ENCODE measurements around the gene SLC8A2. TPM values are rescaled to one million over a fixed set of nuclear protein-coding genes. Genes with fewer than 3 reads are reported as not detected.

Gene SLC8A2
- total and polyA plus RNA-seq, 10 of the 15 experiments (the other 5 are each of a cell fraction or from before 2014, with no cell fraction given): not detected

DNA sequence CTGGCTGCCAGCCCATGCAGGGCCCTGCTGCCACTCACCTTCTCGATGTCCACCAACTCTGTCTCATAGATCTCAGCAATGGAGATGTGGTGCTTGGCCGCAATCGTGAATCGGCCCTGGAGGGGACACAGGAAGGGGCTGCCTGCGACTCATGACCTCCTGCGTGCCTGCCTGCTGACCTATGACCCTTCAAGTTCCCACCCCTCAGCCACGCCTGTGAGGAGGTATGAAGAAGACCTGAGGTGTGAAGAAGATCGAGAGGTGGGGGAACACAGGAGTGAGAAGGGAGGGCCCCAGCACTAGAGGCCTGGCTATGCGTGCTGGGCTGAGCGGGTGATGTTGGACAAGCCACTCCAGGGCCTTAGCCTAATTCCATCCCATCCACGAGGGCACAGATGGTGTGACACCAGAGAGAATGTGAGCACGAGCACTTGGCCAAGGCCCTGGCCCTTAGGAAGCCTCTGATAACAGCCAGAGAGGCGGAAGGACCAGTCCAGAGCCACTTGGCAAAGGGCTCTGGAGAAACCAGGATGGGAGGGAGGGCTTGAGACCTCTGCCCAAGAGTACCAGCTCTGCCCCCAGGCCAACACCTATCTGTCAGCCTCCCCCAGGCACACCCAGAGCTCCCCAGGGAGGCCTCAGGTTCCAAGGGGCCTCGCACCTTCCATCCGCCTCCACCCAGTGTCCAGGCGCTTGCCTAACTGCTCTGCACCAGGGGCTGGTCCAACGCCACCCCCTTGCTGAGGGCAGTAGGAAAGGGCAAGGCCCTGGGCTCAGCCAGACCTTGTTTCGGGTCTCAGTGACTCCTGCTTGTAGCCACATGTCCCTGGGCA lies 21.9 kb upstream of the SLC8A2 start:
- intact Hi-C loops (cut with micrococcal nuclease; ENCODE audit: unreplicated experiment) (no loop called here), in situ Hi-C loops (cut with MboI) (no loop called here)
- POLR2A ChIA-PET: no interaction called here
- no peak for DNase-seq (ENCODE audit: low read depth, low spot score)
- Histone ChIP-seq H3K27ac (ENCODE audit: control insufficient read depth, insufficient read depth) (no peak overlapping the region), H3K9me3 (replicated peaks; ENCODE audit: control insufficient read depth, insufficient read depth, low read length) (no peaks in the 10 kb centered on the region), H2AFZ (ENCODE audit: control insufficient read depth, low read depth, low read length) (no peak overlapping the region), H3K4me2 (ENCODE audit: control insufficient read depth, insufficient read depth) (no peak overlapping the region), H4K20me1 (ENCODE audit: control insufficient read depth, insufficient read depth) (no peaks in the 10 kb centered on the region; the same call in 1 of the 2 replicates), H3K9ac (ENCODE audit: control insufficient read depth, insufficient read depth, low read length) (no peak overlapping the region), H3K79me2 (ENCODE audit: control insufficient read depth, insufficient read depth, low read length) (no peaks in the 10 kb centered on the region), H3K4me3 (no peak overlapping the region), H3K36me3 (ENCODE audit: control insufficient read depth in 2 of 2, insufficient read depth in 2 of 2, low read length in 1 of 2) (peaks cover 18 to 34% of the 10 kb centered on the region in 2 experiments), H3K27me3 (replicated peaks in 1 of 2; ENCODE audit: control insufficient read depth in 2 of 2, insufficient read depth in 2 of 2, low read length in 1 of 2) (no peaks in the 10 kb centered on the region), H3K4me1 (ENCODE audit: control insufficient read depth, insufficient read depth, low read length) (no peaks in the 10 kb centered on the region)
- no peak for ATAC-seq
- BruUV-seq (replicated peaks): no TSS peak
- FAIRE-seq: no peak
- RAD21 ChIA-PET (ENCODE audit: unreplicated experiment): no interaction called here
- 91% methylated on average over 18 of the region's 18 CpGs for WGBS (ENCODE audit: insufficient coverage, insufficient replicate concordance, low lambda C conversion rate, missing lambda C conversion rate)
- CTCF ChIA-PET: no interaction called here
- SMC1A ChIA-PET (ENCODE audit: uncharacterized antibody, unreplicated experiment): no interaction called here
- no peak for TF ChIP-seq BRCA1 (IDR thresholded peaks at IDR 0.05; ENCODE audit: low read depth, low read length)
- no peak for TF ChIP-seq YBX1 (IDR thresholded peaks at IDR 0.05)
- TF ChIP-seq SMC3 (IDR thresholded peaks at IDR 0.05; ENCODE audit: borderline replicate concordance, low read length): no peak

DNA sequence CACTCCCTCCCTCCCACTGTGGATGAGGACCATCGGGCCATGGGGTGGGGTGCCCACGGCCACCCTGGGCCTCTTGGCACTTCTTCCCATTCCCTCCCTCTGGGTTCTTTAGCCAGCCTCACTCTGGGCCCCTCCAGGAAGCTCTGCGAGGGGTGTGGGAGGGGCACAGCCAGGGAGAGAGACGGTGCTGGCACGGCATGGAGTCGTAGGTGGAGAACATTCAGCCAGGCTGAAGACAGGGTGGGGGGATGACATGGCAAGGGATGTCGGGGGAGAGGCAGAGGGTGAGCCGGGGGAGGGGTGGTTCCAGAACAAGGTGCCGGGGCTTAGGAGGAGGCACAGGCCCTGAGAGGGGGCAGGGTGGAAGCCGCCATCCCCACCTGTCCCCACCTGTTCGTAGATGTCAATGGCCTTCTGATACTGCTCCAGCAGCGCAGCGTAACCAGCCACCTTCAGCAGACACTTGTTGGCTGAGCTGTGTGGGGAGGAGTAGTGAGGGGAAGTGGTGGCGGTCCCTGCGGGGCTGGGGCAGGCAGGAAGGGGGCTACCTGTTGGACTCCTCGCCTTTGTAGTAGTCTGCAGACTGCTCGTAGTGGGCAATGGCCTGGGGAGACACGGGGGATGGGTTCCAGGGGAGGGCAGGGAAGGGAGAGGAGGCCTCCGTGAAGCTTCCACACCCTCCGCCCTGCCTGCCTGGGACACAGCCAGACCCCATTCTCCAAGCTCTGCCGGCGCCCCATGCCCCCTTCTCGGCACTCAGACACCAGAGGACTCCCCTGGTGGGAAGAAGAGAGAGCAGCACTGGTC lies 21.1 kb upstream of the SLC8A2 start:
- no peak overlapping the region for H2AFZ ChIP-seq (ENCODE audit: control insufficient read depth, low read depth, low read length)
- no peak for FAIRE-seq
- H3K79me2 ChIP-seq (ENCODE audit: control insufficient read depth, insufficient read depth, low read length): no peaks in the 10 kb centered on the region
- H3K4me2 ChIP-seq (ENCODE audit: control insufficient read depth, insufficient read depth): no peak overlapping the region
- no peaks in the 10 kb centered on the region; the same call in 1 of the 2 replicates for H4K20me1 ChIP-seq (ENCODE audit: control insufficient read depth, insufficient read depth)
- H3K27ac ChIP-seq (ENCODE audit: control insufficient read depth, insufficient read depth): no peak overlapping the region
- no TSS peak for BruUV-seq (replicated peaks)
- H3K9ac ChIP-seq (ENCODE audit: control insufficient read depth, insufficient read depth, low read length): no peak overlapping the region
- 73% methylated on average over 18 of the region's 23 CpGs for WGBS (ENCODE audit: insufficient coverage, insufficient replicate concordance, low lambda C conversion rate, missing lambda C conversion rate)
- peaks cover 18 to 32% of the 10 kb centered on the region in 2 experiments for H3K36me3 ChIP-seq (ENCODE audit: control insufficient read depth in 2 of 2, insufficient read depth in 2 of 2, low read length in 1 of 2)
- no peak for DNase-seq (ENCODE audit: low read depth, low spot score)
- ChIA-PET RAD21 (ENCODE audit: unreplicated experiment) (no interaction called here), CTCF (no interaction called here), POLR2A (no interaction called here), SMC1A (ENCODE audit: uncharacterized antibody, unreplicated experiment) (no interaction called here)
- no peak overlapping the region for H3K4me3 ChIP-seq
- H3K27me3 ChIP-seq (replicated peaks in 1 of 2; ENCODE audit: control insufficient read depth in 2 of 2, insufficient read depth in 2 of 2, low read length in 1 of 2): no peaks in the 10 kb centered on the region
- ATAC-seq: no peak
- intact Hi-C loops (cut with micrococcal nuclease; ENCODE audit: unreplicated experiment) (no loop called here), in situ Hi-C loops (cut with MboI) (no loop called here)
- no peaks in the 10 kb centered on the region for H3K9me3 ChIP-seq (replicated peaks; ENCODE audit: control insufficient read depth, insufficient read depth, low read length)
- peaks cover 2% of the 10 kb centered on the region for H3K4me1 ChIP-seq (ENCODE audit: control insufficient read depth, insufficient read depth, low read length)
- TF ChIP-seq, protein P1, sequence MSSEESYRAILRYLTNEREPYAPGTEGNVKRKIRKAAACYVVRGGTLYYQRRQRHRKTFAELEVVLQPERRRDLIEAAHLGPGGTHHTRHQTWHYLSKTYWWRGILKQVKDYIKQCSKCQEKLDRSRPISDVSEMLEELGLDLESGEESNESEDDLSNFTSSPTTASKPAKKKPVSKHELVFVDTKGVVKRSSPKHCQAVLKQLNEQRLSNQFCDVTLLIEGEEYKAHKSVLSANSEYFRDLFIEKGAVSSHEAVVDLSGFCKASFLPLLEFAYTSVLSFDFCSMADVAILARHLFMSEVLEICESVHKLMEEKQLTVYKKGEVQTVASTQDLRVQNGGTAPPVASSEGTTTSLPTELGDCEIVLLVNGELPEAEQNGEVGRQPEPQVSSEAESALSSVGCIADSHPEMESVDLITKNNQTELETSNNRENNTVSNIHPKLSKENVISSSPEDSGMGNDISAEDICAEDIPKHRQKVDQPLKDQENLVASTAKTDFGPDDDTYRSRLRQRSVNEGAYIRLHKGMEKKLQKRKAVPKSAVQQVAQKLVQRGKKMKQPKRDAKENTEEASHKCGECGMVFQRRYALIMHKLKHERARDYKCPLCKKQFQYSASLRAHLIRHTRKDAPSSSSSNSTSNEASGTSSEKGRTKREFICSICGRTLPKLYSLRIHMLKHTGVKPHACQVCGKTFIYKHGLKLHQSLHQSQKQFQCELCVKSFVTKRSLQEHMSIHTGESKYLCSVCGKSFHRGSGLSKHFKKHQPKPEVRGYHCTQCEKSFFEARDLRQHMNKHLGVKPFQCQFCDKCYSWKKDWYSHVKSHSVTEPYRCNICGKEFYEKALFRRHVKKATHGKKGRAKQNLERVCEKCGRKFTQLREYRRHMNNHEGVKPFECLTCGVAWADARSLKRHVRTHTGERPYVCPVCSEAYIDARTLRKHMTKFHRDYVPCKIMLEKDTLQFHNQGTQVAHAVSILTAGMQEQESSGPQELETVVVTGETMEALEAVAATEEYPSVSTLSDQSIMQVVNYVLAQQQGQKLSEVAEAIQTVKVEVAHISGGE (CRISPR knock-in tag; IDR thresholded peaks at IDR 0.05): no peak
- TF ChIP-seq BRCA1 (IDR thresholded peaks at IDR 0.05; ENCODE audit: low read depth, low read length) (no peak), ATF7 (IDR thresholded peaks at IDR 0.05; ENCODE audit: low read depth) (no peak), SMC3 (IDR thresholded peaks at IDR 0.05; ENCODE audit: borderline replicate concordance, low read length) (no peak), MYC (IDR thresholded peaks at IDR 0.05; ENCODE audit: insufficient read depth, insufficient read length, insufficient replicate concordance, low read length, severe bottlenecking) (no peak), STAT1 (conservative IDR thresholded peaks at IDR 0.05) (no peak)
- TF ChIP-seq, protein P2, sequence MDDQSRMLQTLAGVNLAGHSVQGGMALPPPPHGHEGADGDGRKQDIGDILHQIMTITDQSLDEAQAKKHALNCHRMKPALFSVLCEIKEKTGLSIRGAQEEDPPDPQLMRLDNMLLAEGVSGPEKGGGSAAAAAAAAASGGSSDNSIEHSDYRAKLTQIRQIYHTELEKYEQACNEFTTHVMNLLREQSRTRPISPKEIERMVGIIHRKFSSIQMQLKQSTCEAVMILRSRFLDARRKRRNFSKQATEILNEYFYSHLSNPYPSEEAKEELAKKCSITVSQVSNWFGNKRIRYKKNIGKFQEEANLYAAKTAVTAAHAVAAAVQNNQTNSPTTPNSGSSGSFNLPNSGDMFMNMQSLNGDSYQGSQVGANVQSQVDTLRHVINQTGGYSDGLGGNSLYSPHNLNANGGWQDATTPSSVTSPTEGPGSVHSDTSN (IDR thresholded peaks at IDR 0.05; ENCODE audit: insufficient replicate concordance, low read depth, low read length): no peak
